Upper lobe of right lung (tissue), 1 donor: ENCODE results near the gene MEGF9. TPM values are rescaled to one million over a fixed set of nuclear protein-coding genes. Genes with fewer than 3 reads are reported as not detected.

Source experiments
- ATAC-seq: fragments of 200-7000 bp; cut with Tn5 transposase; one replicate; pipeline ENCODE4 v1.9.1; 2020; ENCODE audit warnings: mild to moderate bottlenecking, moderate library complexity
- DNase-seq: peaks from one replicate; pipeline ENCODE4 v3.0.0-alpha.2; 2020
- H3K27ac ChIP-seq: fragments of 200-600 bp; one replicate; pipeline ENCODE4 v1.8.0; 2022
- H3K27me3 ChIP-seq: fragments of 200-600 bp; one replicate; pipeline ENCODE4 v1.8.0; 2022; ENCODE audit warnings: mild to moderate bottlenecking
- H3K36me3 ChIP-seq: fragments of 200-600 bp; one replicate; pipeline ENCODE4 v1.8.0; 2022
- H3K4me1 ChIP-seq: fragments of 200-600 bp; one replicate; pipeline ENCODE4 v1.8.0; 2022
- H3K4me3 ChIP-seq: fragments of 200-600 bp; one replicate; pipeline ENCODE4 v1.8.0; 2022; ENCODE audit warnings: mild to moderate bottlenecking
- H3K9me3 ChIP-seq: fragments of 200-600 bp; one replicate; pipeline ENCODE4 v1.8.0; 2022
- intact Hi-C: fragments of 100-400 bp; cut with DNase I; formaldehyde crosslinking; loops from one replicate; pipeline ENCODE4 v1.11.0; 2022
- total RNA-seq: library from RNA; stranded (reverse); fragmentation: NEBNext Ultra II Directional; extraction: Animal tissue kit (Norgen Biotek cat#: 25700); gene quantifications from one replicate; pipeline ENCODE4 v1.2.1, GENCODE V29; 2021
- TF ChIP-seq, protein P1 (sequence below): fragments of 200-600 bp; IDR thresholded peaks from one replicate; pipeline ENCODE4 v1.8.0; 2022; ENCODE audit warnings: antibody characterized with exemption
- donor health status: DM: no; HTN: yes; CAD: no; lungs with severe emphysema.

The MEGF9 gene
- total RNA-seq, 1 donor from 2014 or later = 92.9 TPM

- intact Hi-C loops = no loop called here
- TF ChIP-seq, protein P1, sequence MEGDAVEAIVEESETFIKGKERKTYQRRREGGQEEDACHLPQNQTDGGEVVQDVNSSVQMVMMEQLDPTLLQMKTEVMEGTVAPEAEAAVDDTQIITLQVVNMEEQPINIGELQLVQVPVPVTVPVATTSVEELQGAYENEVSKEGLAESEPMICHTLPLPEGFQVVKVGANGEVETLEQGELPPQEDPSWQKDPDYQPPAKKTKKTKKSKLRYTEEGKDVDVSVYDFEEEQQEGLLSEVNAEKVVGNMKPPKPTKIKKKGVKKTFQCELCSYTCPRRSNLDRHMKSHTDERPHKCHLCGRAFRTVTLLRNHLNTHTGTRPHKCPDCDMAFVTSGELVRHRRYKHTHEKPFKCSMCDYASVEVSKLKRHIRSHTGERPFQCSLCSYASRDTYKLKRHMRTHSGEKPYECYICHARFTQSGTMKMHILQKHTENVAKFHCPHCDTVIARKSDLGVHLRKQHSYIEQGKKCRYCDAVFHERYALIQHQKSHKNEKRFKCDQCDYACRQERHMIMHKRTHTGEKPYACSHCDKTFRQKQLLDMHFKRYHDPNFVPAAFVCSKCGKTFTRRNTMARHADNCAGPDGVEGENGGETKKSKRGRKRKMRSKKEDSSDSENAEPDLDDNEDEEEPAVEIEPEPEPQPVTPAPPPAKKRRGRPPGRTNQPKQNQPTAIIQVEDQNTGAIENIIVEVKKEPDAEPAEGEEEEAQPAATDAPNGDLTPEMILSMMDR = no peak
- no peaks in the 10 kb centered on the region for H3K36me3 ChIP-seq
- DNase-seq (no peak), ATAC-seq (no peak)
- H3K9me3 ChIP-seq = no peaks in the 10 kb centered on the region
- H3K27me3 ChIP-seq = no peaks in the 10 kb centered on the region
- no peak overlapping the region for H3K27ac ChIP-seq
- no peaks in the 10 kb centered on the region for H3K4me1 ChIP-seq
- H3K4me3 ChIP-seq = no peak overlapping the region
These were observed 120.4 kb downstream of the MEGF9 start for GRCh38 chr9:120593955-120594277.

GRCh38 chr9:120593250-120593954 is 120.9 kb downstream of the MEGF9 start:
- TF ChIP-seq, protein P1 = no peak
- Histone ChIP-seq H3K4me1 (no peaks in the 10 kb centered on the region), H3K27ac (no peak overlapping the region), H3K4me3 (no peak overlapping the region), H3K9me3 (no peaks in the 10 kb centered on the region), H3K27me3 (no peaks in the 10 kb centered on the region), H3K36me3 (no peaks in the 10 kb centered on the region)
- ATAC-seq = no peak
- DNase-seq = no peak
- intact Hi-C loops = no loop called here

DNA sequence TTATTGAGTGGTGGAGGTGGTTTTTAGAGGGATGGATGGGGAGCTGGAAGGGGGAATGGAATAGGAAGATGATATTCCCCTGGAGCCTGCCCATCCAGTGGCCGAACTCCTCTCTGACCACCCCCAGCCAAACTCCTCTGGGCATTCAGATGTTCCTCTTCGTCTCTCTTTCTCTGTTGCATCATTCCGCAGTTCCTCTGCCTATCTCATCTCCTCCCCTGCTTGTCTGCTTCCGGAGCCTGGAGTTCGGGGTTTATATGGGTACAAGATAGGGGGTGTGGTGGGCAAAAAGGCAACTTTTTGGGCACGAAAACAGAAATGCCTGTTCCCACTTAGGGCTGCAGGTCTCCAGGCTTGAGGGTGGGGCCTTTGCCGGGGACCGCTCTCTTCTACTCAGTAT is 122.1 kb downstream of the MEGF9 start:
- intact Hi-C loops = no loop called here
- Histone ChIP-seq H3K27ac (no peak overlapping the region), H3K27me3 (no peaks in the 10 kb centered on the region), H3K4me1 (no peaks in the 10 kb centered on the region), H3K36me3 (no peaks in the 10 kb centered on the region), H3K4me3 (no peak overlapping the region), H3K9me3 (no peaks in the 10 kb centered on the region)
- peak; percentile 40 for ATAC-seq
- no peak for DNase-seq
- TF ChIP-seq, protein P1 = no peak

GRCh38 chr9:120587328-120587727 is 126.9 kb downstream of the MEGF9 start:
- intact Hi-C loops = no loop called here
- H3K27ac ChIP-seq = no peak overlapping the region
- no peaks in the 10 kb centered on the region for H3K4me1 ChIP-seq
- no peak overlapping the region for H3K4me3 ChIP-seq
- no peak for DNase-seq
- no peaks in the 10 kb centered on the region for H3K9me3 ChIP-seq
- no peaks in the 10 kb centered on the region for H3K27me3 ChIP-seq
- no peaks in the 10 kb centered on the region for H3K36me3 ChIP-seq
- TF ChIP-seq, protein P1 = no peak
- no peak for ATAC-seq

- Histone ChIP-seq H3K4me3 (no peak overlapping the region), H3K4me1 (peaks cover 6% of the 10 kb centered on the region), H3K9me3 (no peaks in the 10 kb centered on the region), H3K27me3 (no peaks in the 10 kb centered on the region), H3K27ac (no peak overlapping the region), H3K36me3 (no peaks in the 10 kb centered on the region)
- intact Hi-C loops = no loop called here
- no peak for DNase-seq
- ATAC-seq = peak; percentile 7
- TF ChIP-seq, protein P1 = no peak
These were observed 130.3 kb downstream of the MEGF9 start for GRCh38 chr9:120583958-120584369.
